A673 (cell line): Measurements from ENCODE around the gene MRGPRD. TPM values are rescaled to one million over a fixed set of nuclear protein-coding genes. Genes with fewer than 3 reads are reported as not detected.

Experiments
- BruUV-seq: library from RNA; stranded (reverse); fragments of 400-500 nt; replicated peaks from 2 replicates; lab custom pipeline; 2021; lab: Mats Ljungman, UMichigan
- CTCF ChIA-PET: fragments of 300-600 bp; sonication (Branson Sonifier 250); formaldehyde crosslinking; loops from one replicate; lab custom pipeline; 2022; ENCODE audit warnings: antibody characterized with exemption; lab: Charles Lee
- POLR2A ChIA-PET: fragments of 300-600 bp; sonication (Branson Sonifier 250); formaldehyde crosslinking; loops from one replicate; lab custom pipeline; 2022; ENCODE audit warnings: antibody characterized with exemption; ENCODE audit not compliant: low non-redundant PET; lab: Charles Lee
- DNase-seq: peaks from one replicate; pipeline ENCODE4 v3.0.0-alpha.2; 2015; ENCODE audit warnings: low spot score
- H3K27ac ChIP-seq: fragments of 200-600 bp; sonication (generic); 2 replicates; pipeline ENCODE4 v1.5.1; 2016; ENCODE audit warnings: mixed run types, low read depth, mild to moderate bottlenecking, mixed read lengths, antibody characterized with exemption, low read length; ENCODE audit not compliant: poor library complexity, severe bottlenecking
- H3K27me3 ChIP-seq: fragments of 200-600 bp; sonication (generic); replicated peaks from 2 replicates; pipeline ENCODE4 v1.6.1; 2017; ENCODE audit warnings: mixed run types, low read depth, mild to moderate bottlenecking, mixed read lengths, antibody characterized with exemption, low read length; ENCODE audit not compliant: insufficient read depth, poor library complexity
- H3K36me3 ChIP-seq: fragments of 200-600 bp; sonication (generic); 2 replicates; pipeline ENCODE4 v1.6.1; 2016; ENCODE audit warnings: mixed run types, mild to moderate bottlenecking, mixed read lengths, antibody characterized with exemption, low read length; ENCODE audit not compliant: insufficient read depth, poor library complexity, severe bottlenecking
- H3K4me1 ChIP-seq: fragments of 200-600 bp; sonication (generic); 2 replicates; pipeline ENCODE4 v1.6.1; 2017; ENCODE audit warnings: mixed run types, mild to moderate bottlenecking, mixed read lengths, antibody characterized with exemption, low read length; ENCODE audit not compliant: insufficient read depth, poor library complexity, severe bottlenecking
- H3K4me3 ChIP-seq: fragments of 200-600 bp; sonication (generic); 2 replicates; pipeline ENCODE4 v1.5.1; 2016; ENCODE audit warnings: low read depth, mixed run types, mild to moderate bottlenecking, mixed read lengths, low read length; ENCODE audit not compliant: poor library complexity, severe bottlenecking
- H3K9me3 ChIP-seq: fragments of 200-600 bp; sonication (generic); 2 replicates; pipeline ENCODE4 v1.6.1; 2016; ENCODE audit warnings: mixed run types, low read depth, mild to moderate bottlenecking, mixed read lengths, antibody characterized with exemption, low read length; ENCODE audit not compliant: poor library complexity, severe bottlenecking
- CTCF ChIP-seq: fragments of 300-800, 200-600 bp; sonication (generic); conservative IDR thresholded peaks from 2 replicates; pipeline ENCODE4 v1.5.1; 2017; ENCODE audit warnings: low read depth, mild to moderate bottlenecking, antibody characterized with exemption, low read length, moderate library complexity, mixed read lengths
- EZH2 ChIP-seq: fragments of 200-600 bp; sonication (generic); IDR thresholded peaks from 2 replicates; pipeline ENCODE4 v1.6.1; 2017; ENCODE audit warnings: borderline replicate concordance, low read depth, mild to moderate bottlenecking, mixed read lengths, antibody characterized with exemption, low read length; ENCODE audit not compliant: poor library complexity, severe bottlenecking
- intact Hi-C: fragments of 100-400 bp; cut with micrococcal nuclease; formaldehyde crosslinking; loops from one replicate; pipeline ENCODE4 v1.10.0; 2022; ENCODE audit not compliant: unreplicated experiment
- total RNA-seq: library from RNA; stranded (reverse); gene quantifications from 2 replicates; pipeline ENCODE4 v1.2.3, GENCODE V29; 2021

Gene MRGPRD
- total RNA-seq, 1 experiment from 2014 or later: not detected

GRCh38 chr11:68979931-68980775, 633 bp downstream of the MRGPRD start:
- intact Hi-C loops: no loop called here
- no peaks in the 10 kb centered on the region for H3K27me3 ChIP-seq
- POLR2A ChIA-PET: no interaction called here
- H3K4me3 ChIP-seq: no peak overlapping the region
- BruUV-seq: no TSS peak
- no peaks in the 10 kb centered on the region for H3K4me1 ChIP-seq
- CTCF ChIA-PET: interaction anchor here (1.1 kb wide), 1 partner anchor 33 kb away, joined by 5 read pairs; the partner anchor contains the start of gene MRGPRF
- TF ChIP-seq EZH2 (no peak), CTCF (no peak)
- DNase-seq: no peak
- no peaks in the 10 kb centered on the region for H3K9me3 ChIP-seq
- H3K36me3 ChIP-seq: no peaks in the 10 kb centered on the region
- no peak overlapping the region for H3K27ac ChIP-seq

GRCh38 chr11:68978931-68979594, 1.7 kb downstream of the MRGPRD start:
- no peak for DNase-seq
- no TSS peak for BruUV-seq
- Histone ChIP-seq H3K27me3 (no peaks in the 10 kb centered on the region), H3K36me3 (no peaks in the 10 kb centered on the region), H3K4me1 (no peaks in the 10 kb centered on the region), H3K4me3 (no peak overlapping the region), H3K9me3 (no peaks in the 10 kb centered on the region), H3K27ac (no peak overlapping the region)
- intact Hi-C loops: no loop called here
- ChIA-PET POLR2A (no interaction called here), CTCF (no interaction called here)
- TF ChIP-seq EZH2: no peak
- no peak for TF ChIP-seq CTCF

GRCh38 chr11:68978626-68978930, 2.2 kb downstream of the MRGPRD start:
- intact Hi-C loops: no loop called here
- TF ChIP-seq CTCF: no peak
- no peak for TF ChIP-seq EZH2
- POLR2A ChIA-PET: no interaction called here
- Histone ChIP-seq H3K9me3 (no peaks in the 10 kb centered on the region), H3K4me1 (no peaks in the 10 kb centered on the region), H3K27me3 (no peaks in the 10 kb centered on the region), H3K27ac (no peak overlapping the region), H3K36me3 (no peaks in the 10 kb centered on the region), H3K4me3 (no peak overlapping the region)
- BruUV-seq: no TSS peak
- DNase-seq: no peak
- CTCF ChIA-PET: no interaction called here
